Liver (tissue), 9 donors: ENCODE results near the gene LRRC18. TPM values are rescaled to one million over a fixed set of nuclear protein-coding genes. Genes with fewer than 3 reads are reported as not detected.
A peak's percentile ranks its signal among the peaks of the same experiment; 100 is the strongest.

Experiments used
- DNase-seq: peaks from one replicate; pipeline ENCODE4 v3.0.0-alpha.2; 2017; ENCODE audit warnings: low spot score
- H3K27ac ChIP-seq, 2 donors: one replicate each; pipeline ENCODE4 v1.7.0; 2013; ENCODE audit warnings: inconsistent platforms in 2 of 2, low read length in 2 of 2, control low read depth in 1 of 2, low read depth in 1 of 2, mild to moderate bottlenecking in 1 of 2
- H3K27me3 ChIP-seq, 4 donors: one replicate each; pipeline versions ENCODE4 v1.6.1 to v1.7.0; 2013; ENCODE audit warnings: low read length in 3 of 4, inconsistent platforms in 1 of 4, mild to moderate bottlenecking in 1 of 4, moderate library complexity in 1 of 4; ENCODE audit not compliant: control insufficient read depth in 4 of 4, insufficient read depth in 4 of 4
- H3K36me3 ChIP-seq, 4 donors: one replicate each; pipeline versions ENCODE4 v1.6.1 to v1.7.0; 2013; ENCODE audit warnings: low read length in 3 of 4, mild to moderate bottlenecking in 3 of 4, low read depth in 1 of 4, moderate library complexity in 1 of 4; ENCODE audit not compliant: control insufficient read depth in 4 of 4, insufficient read depth in 3 of 4
- H3K4me1 ChIP-seq, 4 donors: one replicate each; pipeline versions ENCODE4 v1.6.1 to v1.7.0; 2013; ENCODE audit warnings: low read length in 3 of 4, mild to moderate bottlenecking in 3 of 4, moderate library complexity in 1 of 4; ENCODE audit not compliant: control insufficient read depth in 4 of 4, insufficient read depth in 4 of 4
- H3K4me3 ChIP-seq, 3 donors: one replicate each; pipeline versions ENCODE4 v1.6.1 to v1.7.0; 2013; ENCODE audit warnings: low read length in 3 of 3, control low read depth in 1 of 3, low read depth in 1 of 3, mild to moderate bottlenecking in 1 of 3
- H3K9ac ChIP-seq, 2 donors: one replicate each; pipeline ENCODE4 v1.7.0; 2013; ENCODE audit warnings: low read length in 2 of 2, mild to moderate bottlenecking in 2 of 2, moderate library complexity in 2 of 2, control low read depth in 1 of 2, low read depth in 1 of 2
- H3K9me3 ChIP-seq, 4 donors: one replicate each; pipeline versions ENCODE4 v1.6.1 to v1.7.0; 2013; ENCODE audit warnings: low read length in 3 of 4; ENCODE audit not compliant: control insufficient read depth in 4 of 4
- ATF3 ChIP-seq: IDR thresholded peaks from 2 replicates; pipeline ENCODE4 v1.6.1; 2016; ENCODE audit warnings: antibody characterized with exemption
- CTCF ChIP-seq: fragments of 150-350 bp; IDR thresholded peaks from 2 replicates; pipeline ENCODE4 v1.5.1; 2017; ENCODE audit warnings: improper control_type of control experiment, low read depth, low read length; ENCODE audit not compliant: missing input control
- EGR1 ChIP-seq, 2 donors: IDR thresholded peaks; 2 replicates each; pipeline ENCODE4 v1.6.1; 2016 to 2018; ENCODE audit warnings: antibody characterized with exemption in 2 of 2, low read depth in 2 of 2
- FOXA1 ChIP-seq: IDR thresholded peaks from 2 replicates; pipeline ENCODE4 v1.6.1; 2016; ENCODE audit warnings: antibody characterized with exemption
- FOXA2 ChIP-seq: IDR thresholded peaks from 2 replicates; pipeline ENCODE4 v1.6.1; 2016; ENCODE audit warnings: antibody characterized with exemption
- GABPA ChIP-seq, 2 donors: IDR thresholded peaks in 1 of 2; conservative IDR thresholded peaks in 1 of 2; 2 replicates each; pipeline ENCODE4 v1.6.1; 2016; ENCODE audit warnings: antibody characterized with exemption in 2 of 2, mild to moderate bottlenecking in 1 of 2, moderate library complexity in 1 of 2
- HNF4A ChIP-seq, 2 donors: conservative IDR thresholded peaks; 2 replicates each; pipeline ENCODE4 v1.6.1; 2016; ENCODE audit warnings: antibody characterized with exemption in 2 of 2, mild to moderate bottlenecking in 2 of 2
- HNF4G ChIP-seq: IDR thresholded peaks from 2 replicates; pipeline ENCODE4 v1.6.1; 2016; ENCODE audit warnings: antibody characterized with exemption
- JUND ChIP-seq, 2 donors: IDR thresholded peaks; 2 replicates each; pipeline ENCODE4 v1.6.1; 2016; ENCODE audit warnings: antibody characterized with exemption in 2 of 2
- MAX ChIP-seq: IDR thresholded peaks from 2 replicates; pipeline ENCODE4 v1.6.1; 2016; ENCODE audit warnings: antibody characterized with exemption
- NR2F2 ChIP-seq: IDR thresholded peaks from 2 replicates; pipeline ENCODE4 v1.6.1; 2016; ENCODE audit warnings: antibody characterized with exemption
- RAD21 ChIP-seq, 2 donors: IDR thresholded peaks; 2 replicates each; pipeline ENCODE4 v1.6.1; 2016; ENCODE audit warnings: antibody characterized with exemption in 2 of 2, mild to moderate bottlenecking in 2 of 2
- REST ChIP-seq: IDR thresholded peaks from 2 replicates; pipeline ENCODE4 v1.6.1; 2016; ENCODE audit warnings: antibody characterized with exemption, mild to moderate bottlenecking
- RXRA ChIP-seq, 2 donors: IDR thresholded peaks; 2 replicates each; pipeline ENCODE4 v1.6.1; 2017 to 2018; ENCODE audit warnings: antibody characterized with exemption in 2 of 2, mild to moderate bottlenecking in 1 of 2
- SP1 ChIP-seq: IDR thresholded peaks from 2 replicates; pipeline ENCODE4 v1.6.1; 2018; ENCODE audit warnings: antibody characterized with exemption, mild to moderate bottlenecking
- TAF1 ChIP-seq: conservative IDR thresholded peaks from 2 replicates; pipeline ENCODE4 v1.6.1; 2016; ENCODE audit warnings: antibody characterized with exemption, mild to moderate bottlenecking
- YY1 ChIP-seq: IDR thresholded peaks from 2 replicates; pipeline ENCODE4 v1.6.1; 2016; ENCODE audit warnings: antibody characterized with exemption, mild to moderate bottlenecking
- ZBTB33 ChIP-seq: IDR thresholded peaks from 2 replicates; pipeline ENCODE4 v1.6.1; 2016; ENCODE audit warnings: antibody characterized with exemption
- WGBS: extraction: QIAGEN DNeasy Blood & Tissue Kit; methylation state at CpG from one replicate; pipeline ENCODE4 v1.1.7; 2013; 5-methylcytosine and 5-hydroxymethylcytosine counted together
- polyA plus RNA-seq, 2 donors: library from polyadenylated mRNA; stranded (reverse) in 1 of 2; unstranded in 1 of 2; fragments of 200-250 nt in 1 of 2; fragments of >200 nt in 1 of 2; fragmentation: Nextera tagmentation in 1 of 2; extraction: Ambion mirVana in 1 of 2; gene quantifications; one replicate each; pipeline versions ENCODE4 v1.2.1 to v1.2.3, GENCODE V29; 2013 to 2015
- total RNA-seq, 2 donors: library from RNA; depleted of rRNA; stranded (reverse); fragments of >200 nt; gene quantifications; one replicate each; pipeline ENCODE4 v1.2.3, GENCODE V29; 2014
- donor health status: healthy.
- donor health status: healthy.
- donor health status: healthy.
- donor health status: healthy.
- donor health status: healthy.

Gene LRRC18
- not detected for total RNA-seq
- polyA plus RNA-seq, result not detected

- Histone ChIP-seq H3K27me3 (no peaks in the 10 kb centered on the region), H3K9ac (no peak within 1 kb of the TSS), H3K36me3 (no peaks in the 10 kb centered on the region), H3K4me1 (no peaks in the 10 kb centered on the region), H3K27ac (no peak within 1 kb of the TSS), H3K9me3 (no peaks in the 10 kb centered on the region), H3K4me3 (no peak within 1 kb of the TSS)
- TF ChIP-seq YY1 (no peak), HNF4G (no peak), FOXA2 (no peak), REST (no peak), CTCF (no peak), FOXA1 (no peak), NR2F2 (no peak), SP1 (no peak), MAX (no peak), GABPA (IDR thresholded peaks at IDR 0.05 in 1 of 2, conservative IDR thresholded peaks at IDR 0.05 in 1 of 2) (no peak), RAD21 (IDR thresholded peaks at IDR 0.05) (no peak), JUND (IDR thresholded peaks at IDR 0.05) (no peak), HNF4A (conservative IDR thresholded peaks at IDR 0.05) (no peak), TAF1 (no peak), ATF3 (no peak), EGR1 (IDR thresholded peaks at IDR 0.05; ENCODE audit: low read depth in 2 of 2) (no peak), ZBTB33 (no peak), RXRA (IDR thresholded peaks at IDR 0.05) (no peak)
- WGBS, result 89% methylated on average over 2 of the region's 2 CpGs
- peak; percentile 17 for DNase-seq
Measured at GRCh38 chr10:48939790-48940325, at the start of gene LRRC18. Gene LRRC18 (minus strand): TSS chr10:48939840. CDS start chr10:48914155, 25,685 bp downstream.
